ENCODE data around the gene HS3ST6. TPM values are rescaled to one million over a fixed set of nuclear protein-coding genes. Genes with fewer than 3 reads are reported as not detected.

HS3ST6 gene
- total and polyA plus RNA-seq, 2 of the 13 experiments (the other 11 are each of a cell fraction or from before 2014, with no cell fraction given) = not detected

GRCh38 chr16:1929578-1930337, 11.5 kb upstream of the HS3ST6 start (continued):
- TF ChIP-seq, protein P1, sequence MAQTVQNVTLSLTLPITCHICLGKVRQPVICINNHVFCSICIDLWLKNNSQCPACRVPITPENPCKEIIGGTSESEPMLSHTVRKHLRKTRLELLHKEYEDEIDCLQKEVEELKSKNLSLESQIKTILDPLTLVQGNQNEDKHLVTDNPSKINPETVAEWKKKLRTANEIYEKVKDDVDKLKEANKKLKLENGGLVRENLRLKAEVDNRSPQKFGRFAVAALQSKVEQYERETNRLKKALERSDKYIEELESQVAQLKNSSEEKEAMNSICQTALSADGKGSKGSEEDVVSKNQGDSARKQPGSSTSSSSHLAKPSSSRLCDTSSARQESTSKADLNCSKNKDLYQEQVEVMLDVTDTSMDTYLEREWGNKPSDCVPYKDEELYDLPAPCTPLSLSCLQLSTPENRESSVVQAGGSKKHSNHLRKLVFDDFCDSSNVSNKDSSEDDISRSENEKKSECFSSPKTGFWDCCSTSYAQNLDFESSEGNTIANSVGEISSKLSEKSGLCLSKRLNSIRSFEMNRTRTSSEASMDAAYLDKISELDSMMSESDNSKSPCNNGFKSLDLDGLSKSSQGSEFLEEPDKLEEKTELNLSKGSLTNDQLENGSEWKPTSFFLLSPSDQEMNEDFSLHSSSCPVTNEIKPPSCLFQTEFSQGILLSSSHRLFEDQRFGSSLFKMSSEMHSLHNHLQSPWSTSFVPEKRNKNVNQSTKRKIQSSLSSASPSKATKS (CRISPR knock-in tag; IDR thresholded peaks at IDR 0.05) = no peak
- TF ChIP-seq ATF4 (CRISPR knock-in tag; IDR thresholded peaks at IDR 0.05) = no peak; a peak in 1 of 4 replicates
- TF ChIP-seq, protein P2, sequence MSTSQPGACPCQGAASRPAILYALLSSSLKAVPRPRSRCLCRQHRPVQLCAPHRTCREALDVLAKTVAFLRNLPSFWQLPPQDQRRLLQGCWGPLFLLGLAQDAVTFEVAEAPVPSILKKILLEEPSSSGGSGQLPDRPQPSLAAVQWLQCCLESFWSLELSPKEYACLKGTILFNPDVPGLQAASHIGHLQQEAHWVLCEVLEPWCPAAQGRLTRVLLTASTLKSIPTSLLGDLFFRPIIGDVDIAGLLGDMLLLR (CRISPR knock-in tag; IDR thresholded peaks at IDR 0.05) = peak; percentile 79; the same call in 1 of the 2 replicates
- TF ChIP-seq TEAD2 (CRISPR knock-in tag; IDR thresholded peaks at IDR 0.05) = no peak
- TF ChIP-seq ZNF407 (CRISPR knock-in tag; IDR thresholded peaks at IDR 0.05; ENCODE audit: not compliant biosample characterization) = no peak
- no peak for TF ChIP-seq MYNN (CRISPR knock-in tag; IDR thresholded peaks at IDR 0.05; ENCODE audit: low read depth)
- TF ChIP-seq, protein P3, sequence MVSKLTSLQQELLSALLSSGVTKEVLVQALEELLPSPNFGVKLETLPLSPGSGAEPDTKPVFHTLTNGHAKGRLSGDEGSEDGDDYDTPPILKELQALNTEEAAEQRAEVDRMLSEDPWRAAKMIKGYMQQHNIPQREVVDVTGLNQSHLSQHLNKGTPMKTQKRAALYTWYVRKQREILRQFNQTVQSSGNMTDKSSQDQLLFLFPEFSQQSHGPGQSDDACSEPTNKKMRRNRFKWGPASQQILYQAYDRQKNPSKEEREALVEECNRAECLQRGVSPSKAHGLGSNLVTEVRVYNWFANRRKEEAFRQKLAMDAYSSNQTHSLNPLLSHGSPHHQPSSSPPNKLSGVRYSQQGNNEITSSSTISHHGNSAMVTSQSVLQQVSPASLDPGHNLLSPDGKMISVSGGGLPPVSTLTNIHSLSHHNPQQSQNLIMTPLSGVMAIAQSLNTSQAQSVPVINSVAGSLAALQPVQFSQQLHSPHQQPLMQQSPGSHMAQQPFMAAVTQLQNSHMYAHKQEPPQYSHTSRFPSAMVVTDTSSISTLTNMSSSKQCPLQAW (CRISPR knock-in tag; IDR thresholded peaks at IDR 0.05) = no peak
- no peak for TF ChIP-seq ZFP37 (CRISPR knock-in tag; IDR thresholded peaks at IDR 0.05; ENCODE audit: borderline replicate concordance)
- no peak for TF ChIP-seq BCL6 (CRISPR knock-in tag; IDR thresholded peaks at IDR 0.05)
- no peak for TF ChIP-seq MIXL1 (CRISPR knock-in tag; IDR thresholded peaks at IDR 0.05)
- TF ChIP-seq MYPOP (CRISPR knock-in tag; IDR thresholded peaks at IDR 0.05) = no peak; the same call in 1 of the 2 replicates
- TF ChIP-seq ZNF550 (CRISPR knock-in tag; IDR thresholded peaks at IDR 0.05; ENCODE audit: borderline replicate concordance) = peak; percentile 34; the same call in 1 of the 2 replicates
- TF ChIP-seq NR2C2 (CRISPR knock-in tag; IDR thresholded peaks at IDR 0.05; ENCODE audit: borderline replicate concordance) = peak; percentile 52; the same call in 1 of the 2 replicates
